Astrocyte of the hippocampus (primary cell): ENCODE measurements around the gene KRTAP9-1.
"Not testable (repeated sequence)": the region's sequence is repeated elsewhere in the genome, so short reads cannot be mapped to it uniquely, and the experiment has no call there.

ENCODE experiments used
- DNase-seq: peaks from one replicate; pipeline ENCODE4 v3.0.0; 2011; ENCODE audit warnings: low read depth, low spot score

Gene KRTAP9-1

GRCh38 chr17:41189837-41190318, at the start of gene KRTAP9-1:
KRTAP9-1 (plus strand) TSS chr17:41189887; CDS start chr17:41189887, 0 bp downstream.
- DNase-seq, result not testable (repeated sequence)

GRCh38 chr17:41140360-41141131, 49.1 kb upstream of the KRTAP9-1 start, which contains the start of gene KRTAP4-6:
KRTAP4-6 (minus strand) TSS chr17:41140544; CDS start chr17:41140487, 57 bp downstream.
- DNase-seq, result peak; percentile 44

DNA sequence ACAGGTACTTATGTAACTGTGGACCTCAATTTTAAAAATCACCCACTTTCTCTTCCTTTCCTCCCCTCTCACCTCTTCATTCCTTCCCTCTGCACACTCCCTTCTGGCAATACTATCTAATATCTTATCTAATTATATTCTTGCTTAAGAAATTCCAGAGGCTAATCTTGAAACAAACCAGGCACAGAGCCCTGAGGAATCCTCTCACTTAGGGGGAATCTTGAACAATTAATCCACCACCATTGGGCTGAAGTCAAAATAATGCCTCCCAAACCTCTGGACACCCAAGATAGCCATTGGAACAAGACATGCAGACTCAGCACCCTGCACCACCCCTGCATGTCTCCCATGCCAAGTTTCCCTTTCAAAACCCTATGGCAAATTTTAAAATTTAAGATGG, 48.3 kb upstream of the KRTAP9-1 start:
- no peak for DNase-seq

GRCh38 chr17:41144846-41145245, 44.8 kb upstream of the KRTAP9-1 start:
- no peak for DNase-seq

DNA sequence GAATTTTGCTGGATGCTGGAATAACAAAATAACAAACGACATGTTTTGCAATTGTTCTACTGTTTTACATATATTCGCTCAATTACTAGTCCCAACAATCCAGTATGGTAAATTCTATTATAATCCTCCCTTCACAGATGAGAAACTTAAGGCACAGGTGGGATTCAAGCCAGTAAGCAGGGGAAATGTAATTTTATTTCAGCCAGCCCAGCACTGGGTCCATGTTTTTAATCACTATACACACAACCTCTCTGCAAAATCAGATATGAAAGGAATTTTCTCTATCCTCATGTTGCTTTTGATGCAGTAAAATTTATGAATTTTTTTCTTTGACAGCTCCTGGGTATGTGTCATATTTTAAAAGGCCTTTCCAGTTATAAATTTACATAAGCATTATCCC, 44.4 kb upstream of the KRTAP9-1 start:
- DNase-seq, result no peak

DNA sequence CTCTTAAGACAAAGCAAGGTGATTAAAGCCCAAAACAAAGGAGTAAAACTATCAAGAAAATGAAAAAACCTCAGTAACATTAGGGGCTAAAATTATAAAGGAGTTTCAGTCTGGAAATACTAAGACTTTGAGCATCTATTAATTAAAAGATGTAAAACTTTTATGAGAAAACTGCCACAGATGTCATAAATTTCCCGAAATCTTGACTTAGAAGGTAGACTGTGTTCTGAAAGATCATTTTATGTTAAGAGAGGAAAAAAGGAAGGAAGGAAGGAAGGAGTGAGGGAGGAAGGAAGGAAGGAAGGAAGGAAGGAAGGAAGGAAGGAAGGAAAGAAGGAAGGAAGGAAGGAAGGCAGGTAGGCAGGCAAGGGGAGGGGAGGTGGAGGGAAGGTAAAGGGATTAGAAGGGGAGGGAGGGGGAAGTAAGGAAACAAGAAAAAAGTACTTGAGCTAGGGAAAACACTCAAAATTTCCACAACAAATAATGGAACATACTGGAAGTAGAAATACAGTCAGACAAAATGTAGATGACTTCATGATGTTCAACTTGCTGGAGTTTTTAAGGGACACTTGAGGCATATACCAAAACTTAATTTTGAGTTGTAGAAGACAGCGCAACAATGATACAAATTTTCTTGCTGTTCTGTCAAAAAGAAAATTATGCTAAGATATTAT, 42.0 kb upstream of the KRTAP9-1 start:
- no peak for DNase-seq

GRCh38 chr17:41148971-41149651, 40.6 kb upstream of the KRTAP9-1 start:
- not testable (repeated sequence) for DNase-seq

DNA sequence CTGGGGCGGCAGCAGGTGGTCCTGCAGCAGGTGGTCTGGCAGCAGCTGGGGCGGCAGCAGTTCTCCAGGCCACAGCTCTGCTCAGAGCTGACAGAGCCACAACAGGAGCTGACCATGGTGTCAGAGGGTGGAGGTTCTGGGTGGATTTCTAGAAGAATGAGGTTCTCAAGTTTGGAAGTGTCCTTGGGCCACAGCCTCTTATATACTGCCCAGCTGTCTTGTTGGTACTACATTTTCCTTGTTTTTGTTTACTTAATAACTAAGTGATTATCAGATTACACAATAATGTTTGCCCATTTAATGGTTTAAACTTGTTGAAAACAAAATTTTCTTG, 40.1 kb upstream of the KRTAP9-1 start, which contains the start of gene KRTAP4-5:
Gene KRTAP4-5, minus strand, starts transcription at position 174 of the 334 bp plus-strand sequence. Its CDS starts 58 bp downstream, at position 116.
- no peak for DNase-seq

- no peak for DNase-seq
Measured at GRCh38 chr17:41150026-41150425, 39.7 kb upstream of the KRTAP9-1 start.

DNA sequence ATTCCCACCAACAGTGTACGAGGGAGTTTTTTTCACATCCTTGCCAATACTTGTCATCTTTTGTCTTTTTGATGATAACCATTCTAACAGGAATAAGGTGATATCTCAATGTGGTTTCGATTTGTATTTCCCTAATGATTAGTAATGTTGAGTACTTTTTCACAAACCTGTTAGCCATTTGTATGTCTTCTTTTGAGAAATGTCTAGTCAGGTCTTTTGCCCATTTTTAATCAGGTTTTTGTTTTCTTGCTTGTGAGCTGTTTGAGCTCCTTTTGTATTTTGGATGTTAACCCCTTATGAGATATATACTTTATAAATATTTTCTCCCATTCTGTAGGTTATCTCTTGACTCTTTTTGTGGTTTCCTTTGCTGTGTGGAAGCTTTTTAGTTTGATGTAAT, 38.2 kb upstream of the KRTAP9-1 start:
- DNase-seq, result no peak

GRCh38 chr17:41153856-41154255, 35.8 kb upstream of the KRTAP9-1 start:
- DNase-seq, result no peak

- DNase-seq, result not testable (repeated sequence)
Measured at GRCh38 chr17:41160190-41160589, 29.5 kb upstream of the KRTAP9-1 start.

- DNase-seq, result no peak
Measured at GRCh38 chr17:41160648-41161047, 29.0 kb upstream of the KRTAP9-1 start, which contains the start of gene KRTAP4-4. KRTAP4-4 (minus strand) TSS chr17:41160748; CDS start chr17:41160691, 57 bp downstream.

DNA sequence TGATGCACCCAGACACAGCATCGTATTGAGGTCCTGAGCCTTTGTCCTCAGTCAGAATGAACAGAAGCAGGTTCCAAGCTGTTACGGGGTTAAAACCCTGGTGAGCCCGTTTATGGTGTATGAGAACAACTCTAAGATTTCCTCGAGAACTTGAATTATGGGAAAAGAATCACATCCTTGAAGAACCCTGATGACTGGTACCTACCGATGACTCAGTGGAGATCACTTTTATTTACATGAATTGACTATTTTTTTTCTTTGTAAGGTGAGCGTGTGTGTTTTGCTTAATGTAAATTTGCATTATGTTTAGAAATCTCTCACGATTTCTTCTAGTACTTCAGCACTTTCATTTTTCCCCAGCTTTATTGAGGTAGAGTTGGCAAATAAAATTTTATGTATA, 25.9 kb upstream of the KRTAP9-1 start:
- DNase-seq, result no peak

DNA sequence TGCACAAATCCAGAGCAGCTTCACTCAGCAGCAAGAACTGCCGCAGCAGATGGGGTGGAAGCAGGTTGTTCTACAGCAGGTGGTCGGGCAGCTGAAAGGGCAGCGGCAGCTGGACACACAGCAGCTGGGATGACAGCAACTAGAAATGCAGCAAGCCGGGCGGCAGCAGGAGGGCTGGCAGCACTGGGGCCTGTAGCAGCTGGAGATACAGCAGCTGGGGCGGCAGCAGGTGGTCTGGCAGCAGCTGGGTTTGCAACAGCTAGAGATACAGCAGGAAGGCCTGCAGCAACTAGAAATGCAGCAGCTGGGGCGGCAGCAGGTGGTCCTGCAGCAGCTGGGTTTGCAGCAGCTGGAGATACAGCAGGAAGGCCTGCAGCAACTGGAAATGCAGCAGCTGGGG, 22.1 kb upstream of the KRTAP9-1 start:
- DNase-seq, result no peak

DNA sequence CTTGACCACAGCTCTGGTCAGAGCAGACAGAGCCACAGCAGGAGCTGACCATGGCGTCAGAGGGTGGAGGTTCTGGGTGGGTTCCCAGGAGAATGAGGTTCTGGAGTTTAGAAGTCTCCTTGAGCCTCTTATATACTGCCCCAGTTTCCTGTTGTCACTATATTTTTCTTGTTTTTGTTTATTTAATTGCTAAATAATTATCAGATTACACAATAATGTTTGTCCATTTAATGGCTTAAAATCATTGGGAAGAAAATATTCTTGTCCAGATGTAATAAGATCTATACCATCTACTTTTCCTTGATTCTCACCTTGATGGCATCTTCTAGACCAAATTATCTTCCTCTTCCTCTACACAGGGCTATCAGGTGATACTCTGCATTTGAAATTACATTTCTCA, 21.6 kb upstream of the KRTAP9-1 start, which contains the start of gene KRTAP4-3:
Gene KRTAP4-3, minus strand, starts transcription at position 101 of the 400 bp plus-strand sequence. Its CDS starts 49 bp downstream, at position 52.
- DNase-seq, result no peak

DNA sequence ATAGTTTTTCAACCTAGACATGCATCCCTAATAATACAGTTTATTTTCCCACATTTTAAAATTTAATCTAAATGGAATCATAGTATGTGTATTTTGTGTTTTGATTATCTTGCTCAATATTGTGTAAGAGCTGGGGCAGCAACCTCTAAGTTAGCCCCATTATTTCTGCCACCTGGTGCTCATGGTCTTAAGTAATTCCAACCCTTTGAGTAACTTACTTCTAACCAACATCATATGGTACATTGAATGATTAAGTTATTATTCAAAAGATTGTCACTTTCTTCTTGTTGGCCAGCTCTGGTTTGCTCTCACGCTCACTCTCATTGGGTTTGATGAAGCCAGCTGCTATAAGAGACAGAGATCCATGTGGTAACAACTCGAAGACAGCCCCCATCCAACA, 17.8 kb upstream of the KRTAP9-1 start:
- DNase-seq, result no peak

DNA sequence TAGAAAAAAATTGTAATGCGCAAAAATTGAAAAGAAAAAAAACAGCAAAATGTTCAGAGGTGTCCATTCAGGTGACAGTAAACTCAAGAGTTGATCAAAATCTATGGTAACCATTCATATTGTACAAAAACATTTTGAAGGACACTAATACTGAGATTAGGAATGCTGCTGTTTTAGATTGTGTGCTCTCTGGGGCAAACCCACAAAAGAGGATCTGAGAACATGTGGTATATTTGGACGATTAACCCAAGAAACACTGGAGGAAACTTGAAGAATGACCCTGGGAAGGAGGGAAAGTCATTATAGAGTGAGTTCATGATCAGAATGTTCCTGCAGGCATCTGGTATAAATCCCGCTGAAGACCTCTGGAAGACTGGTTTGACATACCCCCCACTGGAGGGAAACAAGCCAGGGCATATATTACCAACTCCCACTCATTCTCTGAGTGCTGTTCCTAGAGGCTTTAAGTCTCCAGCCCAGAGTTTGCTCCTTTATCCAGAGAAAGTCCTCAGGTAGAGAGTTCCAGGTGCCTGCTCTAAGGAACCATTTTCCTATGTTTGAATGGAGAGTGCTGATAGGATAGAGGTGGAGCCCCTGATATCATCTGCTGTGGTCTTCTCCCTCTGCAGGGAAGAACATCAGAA, 12.8 kb upstream of the KRTAP9-1 start:
- no peak for DNase-seq

DNA sequence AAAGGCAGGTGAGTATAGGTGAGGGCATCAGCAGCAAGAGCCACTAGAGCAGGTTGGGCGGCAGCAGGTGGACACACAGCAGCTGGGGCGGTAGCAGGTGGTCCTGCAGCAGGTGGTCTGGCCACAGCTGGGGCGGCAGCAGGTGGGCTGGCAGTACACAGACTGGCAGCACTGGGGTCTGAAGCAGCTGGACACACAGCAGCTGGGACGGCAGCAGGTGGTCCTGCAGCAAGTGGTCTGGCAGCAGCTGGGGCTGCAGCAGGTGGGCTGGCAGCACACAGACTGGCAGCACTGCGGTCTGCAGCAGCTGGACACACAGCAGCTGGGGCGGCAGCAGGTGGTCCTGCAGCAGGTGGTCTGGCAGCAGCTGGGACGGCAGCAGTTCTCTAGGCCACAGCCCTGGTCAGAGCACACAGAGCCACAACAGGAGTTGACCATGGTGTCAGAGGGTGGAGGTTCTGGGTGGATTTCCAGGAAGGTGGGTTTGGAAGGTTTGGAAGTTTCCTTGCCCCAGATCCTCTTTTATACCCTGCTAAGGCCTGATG, 11.9 kb upstream of the KRTAP9-1 start, which contains the start of gene KRTAP4-2:
Gene KRTAP4-2, minus strand, starts transcription at position 495 of the 545 bp plus-strand sequence. Its CDS starts 57 bp downstream, at position 438.
- no peak for DNase-seq

DNA sequence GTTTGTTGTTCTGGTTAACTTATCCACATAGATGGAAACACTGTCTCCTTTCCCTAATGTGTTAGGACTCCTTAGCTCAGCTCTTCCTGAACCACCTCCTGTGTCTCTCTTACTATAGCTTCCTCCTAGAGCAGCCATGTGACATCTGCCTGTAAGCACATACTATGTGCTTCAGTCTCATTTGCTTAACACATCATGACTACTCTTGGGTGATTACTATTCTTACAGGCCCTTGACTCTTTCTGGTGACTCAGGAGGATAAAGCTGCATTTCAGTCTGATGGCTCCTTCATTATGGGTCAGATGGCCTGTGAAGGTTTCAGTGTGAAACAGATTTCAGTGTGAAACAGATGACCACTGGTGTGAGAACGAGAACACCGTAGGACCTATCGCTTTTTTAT, 11.3 kb upstream of the KRTAP9-1 start:
- DNase-seq, result no peak
